PFSK-1 (cell line): ENCODE results near the gene NOL9.

Experiments
- POLR2AphosphoS5 ChIP-seq: IDR thresholded peaks from 2 replicates; pipeline ENCODE4 v1.6.1; 2012; ENCODE audit warnings: low read depth, mild to moderate bottlenecking, control low read depth, low read length, moderate library complexity
- REST ChIP-seq, 2 experiments: IDR thresholded peaks; 2 replicates each; pipeline versions ENCODE4 v1.6.1 to v1.8.0; 2011 to 2012; ENCODE audit warnings: low read depth in 2 of 2, low read length in 2 of 2, control low read depth in 1 of 2, inconsistent platforms in 1 of 2, mild to moderate bottlenecking in 1 of 2, moderate library complexity in 1 of 2; ENCODE audit not compliant: insufficient read depth in 1 of 2
- SIN3A ChIP-seq: IDR thresholded peaks from 2 replicates; pipeline ENCODE4 v1.6.1; 2012; ENCODE audit warnings: mild to moderate bottlenecking, low read length, moderate library complexity, borderline replicate concordance; ENCODE audit not compliant: insufficient read depth
- TAF1 ChIP-seq: IDR thresholded peaks from 2 replicates; pipeline ENCODE4 v1.6.1; 2012; ENCODE audit warnings: low read length, control low read depth, borderline replicate concordance; ENCODE audit not compliant: insufficient read depth

- TF ChIP-seq POLR2AphosphoS5 (no peak), REST (IDR thresholded peaks at IDR 0.05; ENCODE audit: insufficient read depth in 1 of 2, low read depth in 2 of 2, low read length in 2 of 2) (no peak), TAF1 (no peak), SIN3A (no peak)
Measured at GRCh38 chr1:6594977-6595740, 40.8 kb upstream of the NOL9 start.
